ENCODE results near the gene DERL3. TPM values are rescaled to one million over a fixed set of nuclear protein-coding genes. Genes with fewer than 3 reads are reported as not detected.

DERL3 gene
- total RNA-seq, 1 donor, result 0.36 TPM

GRCh38 chr22:23831261-23831660 is 7.5 kb downstream of the DERL3 start:
- Histone ChIP-seq H3K27ac (ENCODE audit: low read depth, low read length) (no peak overlapping the region), H3K4me2 (ENCODE audit: insufficient read depth, low read length) (no peak overlapping the region), H4K20me1 (ENCODE audit: insufficient read depth, low read length) (peaks cover 12% of the 10 kb centered on the region), H3K27me3 (ENCODE audit: insufficient read depth, low read length) (no peaks in the 10 kb centered on the region), H3K36me3 (ENCODE audit: insufficient read depth, low read length) (peaks cover 45% of the 10 kb centered on the region), H3K4me1 (ENCODE audit: insufficient read depth, low read length) (peaks cover 18% of the 10 kb centered on the region), H3K4me3 (ENCODE audit: insufficient read depth, low read length) (no peak overlapping the region), H3K9me3 (ENCODE audit: low read depth, low read length) (no peaks in the 10 kb centered on the region), H2AFZ (ENCODE audit: low read length) (no peak overlapping the region), H3K79me2 (ENCODE audit: insufficient read depth, low read length) (peaks cover 35% of the 10 kb centered on the region)
- TF ChIP-seq CTCF (IDR thresholded peaks at IDR 0.05; ENCODE audit: extremely low read depth, low read depth, low read length), result no peak
- DNase-seq (ENCODE audit: insufficient read length, low spot score, missing footprints), result no peak

- Histone ChIP-seq H4K20me1 (ENCODE audit: insufficient read depth, low read length) (peaks cover 12% of the 10 kb centered on the region), H3K27me3 (ENCODE audit: insufficient read depth, low read length) (no peaks in the 10 kb centered on the region), H3K9me3 (ENCODE audit: low read depth, low read length) (no peaks in the 10 kb centered on the region), H3K4me1 (ENCODE audit: insufficient read depth, low read length) (peaks cover 25% of the 10 kb centered on the region), H3K36me3 (ENCODE audit: insufficient read depth, low read length) (peaks cover 44% of the 10 kb centered on the region), H3K79me2 (ENCODE audit: insufficient read depth, low read length) (peaks cover 35% of the 10 kb centered on the region), H3K27ac (ENCODE audit: low read depth, low read length) (peak overlapping the region; percentile 59), H2AFZ (ENCODE audit: low read length) (no peak overlapping the region), H3K4me2 (ENCODE audit: insufficient read depth, low read length) (no peak overlapping the region), H3K4me3 (ENCODE audit: insufficient read depth, low read length) (no peak overlapping the region)
- DNase-seq (ENCODE audit: insufficient read length, low spot score, missing footprints), result peak; percentile 88
- TF ChIP-seq CTCF (IDR thresholded peaks at IDR 0.05; ENCODE audit: extremely low read depth, low read depth, low read length), result no peak
Measured at GRCh38 chr22:23829845-23830372, 8.9 kb downstream of the DERL3 start.

- Histone ChIP-seq H3K9me3 (ENCODE audit: low read depth, low read length) (no peaks in the 10 kb centered on the region), H2AFZ (ENCODE audit: low read length) (no peak overlapping the region), H3K36me3 (ENCODE audit: insufficient read depth, low read length) (peaks cover 49% of the 10 kb centered on the region), H3K4me2 (ENCODE audit: insufficient read depth, low read length) (no peak overlapping the region), H3K27me3 (ENCODE audit: insufficient read depth, low read length) (no peaks in the 10 kb centered on the region), H3K79me2 (ENCODE audit: insufficient read depth, low read length) (peaks cover 35% of the 10 kb centered on the region), H4K20me1 (ENCODE audit: insufficient read depth, low read length) (peaks cover 12% of the 10 kb centered on the region), H3K4me1 (ENCODE audit: insufficient read depth, low read length) (peaks cover 28% of the 10 kb centered on the region), H3K4me3 (ENCODE audit: insufficient read depth, low read length) (no peak overlapping the region), H3K27ac (ENCODE audit: low read depth, low read length) (peak overlapping the region; percentile 59)
- no peak for DNase-seq (ENCODE audit: insufficient read length, low spot score, missing footprints)
- TF ChIP-seq CTCF (IDR thresholded peaks at IDR 0.05; ENCODE audit: extremely low read depth, low read depth, low read length), result no peak
Measured at GRCh38 chr22:23828800-23829680, 9.8 kb downstream of the DERL3 start.

- Histone ChIP-seq H3K27ac (ENCODE audit: low read depth, low read length) (peak overlapping the region; percentile 90), H3K79me2 (ENCODE audit: insufficient read depth, low read length) (peaks cover 26% of the 10 kb centered on the region), H3K4me3 (ENCODE audit: insufficient read depth, low read length) (no peak overlapping the region), H4K20me1 (ENCODE audit: insufficient read depth, low read length) (peaks cover 12% of the 10 kb centered on the region), H3K9me3 (ENCODE audit: low read depth, low read length) (no peaks in the 10 kb centered on the region), H2AFZ (ENCODE audit: low read length) (no peak overlapping the region), H3K36me3 (ENCODE audit: insufficient read depth, low read length) (peaks cover 45% of the 10 kb centered on the region), H3K27me3 (ENCODE audit: insufficient read depth, low read length) (no peaks in the 10 kb centered on the region), H3K4me2 (ENCODE audit: insufficient read depth, low read length) (no peak overlapping the region), H3K4me1 (ENCODE audit: insufficient read depth, low read length) (peaks cover 44% of the 10 kb centered on the region)
- no peak for DNase-seq (ENCODE audit: insufficient read length, low spot score, missing footprints)
- TF ChIP-seq CTCF (IDR thresholded peaks at IDR 0.05; ENCODE audit: extremely low read depth, low read depth, low read length), result no peak
Measured at GRCh38 chr22:23827351-23827995, 11.3 kb downstream of the DERL3 start.

Data from osteoblast (primary cell).